IMR-90 (cell line): ENCODE results near the gene TTC38. TPM values are rescaled to one million over a fixed set of nuclear protein-coding genes. Genes with fewer than 3 reads are reported as not detected.

Experiments
- ATAC-seq: fragments of 200-7000 bp; cut with Tn5 transposase; 2 replicates; pipeline ENCODE4 v1.9.1; 2020; ENCODE audit warnings: low read depth, mild to moderate bottlenecking, moderate library complexity
- BruUV-seq: library from RNA; stranded (reverse); fragments of 400-500 nt; replicated peaks from 2 replicates; lab custom pipeline; 2021; lab: Mats Ljungman, UMichigan
- CTCF ChIA-PET: fragments of 300-600 bp; formaldehyde crosslinking; extraction: SDS; loops from one replicate; lab custom pipeline; 2021; ENCODE audit warnings: antibody characterized with exemption; lab: Yijun Ruan, JAX
- POLR2A ChIA-PET: fragments of 300-600 bp; sonication (Branson Sonifier 250); formaldehyde crosslinking; loops from one replicate; lab custom pipeline; 2022; ENCODE audit warnings: antibody characterized with exemption; ENCODE audit not compliant: unreplicated experiment; lab: Charles Lee
- DNase-seq: peaks from one replicate; pipeline ENCODE4 v3.0.0; 2013
- H2AFZ ChIP-seq: replicated peaks from 2 replicates; pipeline ENCODE3; 2013; ENCODE audit warnings: low read length, mild to moderate bottlenecking; ENCODE audit not compliant: poor library complexity
- H2AK5ac ChIP-seq: 2 replicates; pipeline ENCODE4 v1.6.1; 2013; ENCODE audit warnings: low read depth, low read length, inconsistent platforms
- H2AK9ac ChIP-seq: replicated peaks from 2 replicates; pipeline ENCODE3; 2013; ENCODE audit warnings: mild to moderate bottlenecking, low read depth, low read length, moderate library complexity; ENCODE audit not compliant: poor library complexity
- H2BK120ac ChIP-seq: 2 replicates; pipeline ENCODE4 v1.6.1; 2013; ENCODE audit warnings: low read depth, low read length, inconsistent platforms
- H2BK15ac ChIP-seq: 3 replicates; pipeline ENCODE4 v1.6.1; 2013; ENCODE audit warnings: low read depth, low read length, inconsistent platforms
- H2BK20ac ChIP-seq: 2 replicates; pipeline ENCODE4 v1.6.1; 2013; ENCODE audit warnings: low read depth, mild to moderate bottlenecking, inconsistent platforms, low read length, moderate library complexity
- H2BK5ac ChIP-seq: 2 replicates; pipeline ENCODE4 v1.6.1; 2013; ENCODE audit warnings: mild to moderate bottlenecking, low read depth, low read length, inconsistent platforms; ENCODE audit not compliant: poor library complexity, severe bottlenecking
- H3K14ac ChIP-seq: replicated peaks from 2 replicates; pipeline ENCODE4 v1.6.1; 2013; ENCODE audit warnings: low read depth, low read length, inconsistent platforms
- H3K18ac ChIP-seq: 2 replicates; pipeline ENCODE4 v1.6.1; 2013; ENCODE audit warnings: low read depth, low read length, control low read depth
- H3K23ac ChIP-seq: 2 replicates; pipeline ENCODE4 v1.6.1; 2013; ENCODE audit warnings: low read depth, low read length, inconsistent platforms
- H3K27ac ChIP-seq: 2 replicates; pipeline ENCODE4 v1.5.1; 2013; ENCODE audit warnings: mild to moderate bottlenecking, control low read depth, low read length; ENCODE audit not compliant: insufficient read depth
- H3K27me3 ChIP-seq: 2 replicates; pipeline ENCODE4 v1.6.1; 2013; ENCODE audit warnings: low read length; ENCODE audit not compliant: control insufficient read depth, insufficient read depth
- H3K36me3 ChIP-seq: 2 replicates; pipeline ENCODE4 v1.6.1; 2013; ENCODE audit warnings: low read length, mixed read lengths; ENCODE audit not compliant: control insufficient read depth, insufficient read depth
- H3K4ac ChIP-seq: 2 replicates; pipeline ENCODE4 v1.6.1; 2013; ENCODE audit warnings: low read depth, low read length, inconsistent platforms
- H3K4me1 ChIP-seq: 2 replicates; pipeline ENCODE4 v1.6.1; 2013; ENCODE audit warnings: low read length, mixed read lengths; ENCODE audit not compliant: control insufficient read depth, insufficient read depth
- H3K4me2 ChIP-seq: 2 replicates; pipeline ENCODE4 v1.6.1; 2013; ENCODE audit warnings: low read depth, mild to moderate bottlenecking, control low read depth, low read length, moderate library complexity
- H3K4me3 ChIP-seq: 2 replicates; pipeline ENCODE4 v1.5.1; 2013; ENCODE audit warnings: low read depth, mild to moderate bottlenecking, control low read depth, low read length, moderate library complexity; ENCODE audit not compliant: insufficient read depth
- H3K56ac ChIP-seq: 2 replicates; pipeline ENCODE4 v1.6.1; 2013; ENCODE audit warnings: low read length, inconsistent platforms; ENCODE audit not compliant: insufficient read depth; ENCODE audit errors: extremely low read depth
- H3K79me1 ChIP-seq, 2 experiments: 2 replicates each; pipeline ENCODE4 v1.6.1; 2013; ENCODE audit warnings: low read length in 2 of 2, inconsistent platforms in 1 of 2, low read depth in 1 of 2
- H3K9ac ChIP-seq: 2 replicates; pipeline ENCODE4 v1.6.1; 2013; ENCODE audit warnings: low read depth, low read length, control low read depth
- H3K9me1 ChIP-seq: 2 replicates; pipeline ENCODE4 v1.6.1; 2013; ENCODE audit warnings: low read length, inconsistent platforms; ENCODE audit not compliant: insufficient read depth
- H3K9me3 ChIP-seq: 2 replicates; pipeline ENCODE4 v1.6.1; 2013; ENCODE audit warnings: low read length; ENCODE audit not compliant: control insufficient read depth, insufficient read depth
- H4K20me1 ChIP-seq: 2 replicates; pipeline ENCODE4 v1.6.1; 2013; ENCODE audit warnings: low read length, inconsistent platforms; ENCODE audit not compliant: insufficient read depth
- H4K5ac ChIP-seq: 2 replicates; pipeline ENCODE4 v1.6.1; 2013; ENCODE audit warnings: mild to moderate bottlenecking, low read depth, low read length, control low read depth
- H4K8ac ChIP-seq, 2 experiments: 2 replicates each; pipeline ENCODE4 v1.6.1; 2013; ENCODE audit warnings: low read depth in 2 of 2, low read length in 2 of 2, control low read depth in 1 of 2, inconsistent platforms in 1 of 2
- H4K91ac ChIP-seq: 2 replicates; pipeline ENCODE4 v1.6.1; 2013; ENCODE audit warnings: low read depth, low read length, inconsistent platforms; ENCODE audit not compliant: insufficient read depth
- BHLHE40 ChIP-seq: fragments of 150-350 bp; IDR thresholded peaks from 2 replicates; pipeline ENCODE4 v1.6.1; 2016; ENCODE audit warnings: mild to moderate bottlenecking, low read depth, low read length
- CEBPB ChIP-seq: IDR thresholded peaks from 2 replicates; pipeline ENCODE4 v1.6.1; 2012; ENCODE audit warnings: low read depth, low read length, improper control_type of control experiment
- CTCF ChIP-seq: conservative IDR thresholded peaks from 2 replicates; pipeline ENCODE4 v1.5.1; 2012; ENCODE audit warnings: mild to moderate bottlenecking, low read depth, low read length, improper control_type of control experiment
- FOS ChIP-seq: fragments of 150-350 bp; IDR thresholded peaks from 2 replicates; pipeline ENCODE4 v1.6.1; 2016; ENCODE audit warnings: low read depth, low read length
- MAFK ChIP-seq: IDR thresholded peaks from 2 replicates; pipeline ENCODE4 v1.6.1; 2012; ENCODE audit warnings: low read depth, low read length, improper control_type of control experiment
- MAZ ChIP-seq: IDR thresholded peaks from 2 replicates; pipeline ENCODE4 v1.6.1; 2012; ENCODE audit warnings: low read depth, mild to moderate bottlenecking, low read length, improper control_type of control experiment, moderate library complexity, borderline replicate concordance
- NFE2L2 ChIP-seq: fragments of 150-350 bp; IDR thresholded peaks from 2 replicates; pipeline ENCODE4 v1.6.1; 2016; ENCODE audit warnings: low read depth, mild to moderate bottlenecking, low read length
- POLR2A ChIP-seq: IDR thresholded peaks from 2 replicates; pipeline ENCODE4 v1.6.1; 2012; ENCODE audit warnings: mild to moderate bottlenecking, low read depth, low read length
- RAD21 ChIP-seq: IDR thresholded peaks from 2 replicates; pipeline ENCODE4 v1.6.1; 2012; ENCODE audit warnings: low read length, improper control_type of control experiment
- RCOR1 ChIP-seq: IDR thresholded peaks from 2 replicates; pipeline ENCODE4 v1.6.1; 2012; ENCODE audit warnings: mild to moderate bottlenecking, low read length, improper control_type of control experiment; ENCODE audit not compliant: insufficient replicate concordance
- RFX5 ChIP-seq: IDR thresholded peaks from 2 replicates; pipeline ENCODE4 v1.8.0; 2012; ENCODE audit warnings: low read depth, mild to moderate bottlenecking, low read length, moderate library complexity
- SMC3 ChIP-seq: fragments of 150-350 bp; IDR thresholded peaks from 2 replicates; pipeline ENCODE4 v1.6.1; 2016; ENCODE audit warnings: low read depth, mild to moderate bottlenecking, antibody characterized with exemption, low read length, moderate library complexity
- WGBS, 2 experiments: methylation state at CpG; one replicate each; pipeline versions ENCODE4 v1.1.5 to v1.1.7; 2013; ENCODE audit warnings: missing lambda C conversion rate in 2 of 2; ENCODE audit not compliant: insufficient read length in 1 of 2; ENCODE audit errors: extremely low coverage in 2 of 2; 5-methylcytosine and 5-hydroxymethylcytosine counted together
- dilution Hi-C: fragments of 300-500 bp; cut with HindIII; formaldehyde crosslinking; loops from one replicate; pipeline ENCODE4 v1.14.3; 2018; ENCODE audit warnings: low sequenced_read_pairs; ENCODE audit not compliant: unreplicated experiment
- in situ Hi-C: fragments of 300-500 bp; cut with MboI; formaldehyde crosslinking; loops from 3 replicates; pipeline ENCODE4 v1.14.3; 2019; ENCODE audit warnings: low sequenced_read_pairs, inconsistent platforms, mixed read lengths
- intact Hi-C: fragments of 100-400 bp; cut with micrococcal nuclease; formaldehyde crosslinking; loops from 2 replicates; pipeline ENCODE4 v1.10.0; 2022
- polyA plus RNA-seq, 3 experiments: library from polyadenylated mRNA; depleted of rRNA; stranded (reverse); fragments of >200 nt; gene quantifications; 2 replicates each; pipeline ENCODE4 v1.2.3, GENCODE V29; 2012; ENCODE audit warnings: low replicate concordance in 1 of 3
- total RNA-seq: library from RNA; depleted of rRNA; stranded (reverse); fragments of >200 nt; gene quantifications from 2 replicates; pipeline ENCODE4 v1.2.3, GENCODE V29; 2012
- TF ChIP-seq, protein P1 (sequence below): fragments of 150-350 bp; IDR thresholded peaks from 2 replicates; pipeline ENCODE4 v1.6.1; 2017; ENCODE audit warnings: mild to moderate bottlenecking, antibody characterized with exemption, low read length, low read depth

Gene TTC38
- total and polyA plus RNA-seq, 2 of the 4 experiments (the other 2 are of a cell fraction) = 43.6 to 52.3 TPM

DNA sequence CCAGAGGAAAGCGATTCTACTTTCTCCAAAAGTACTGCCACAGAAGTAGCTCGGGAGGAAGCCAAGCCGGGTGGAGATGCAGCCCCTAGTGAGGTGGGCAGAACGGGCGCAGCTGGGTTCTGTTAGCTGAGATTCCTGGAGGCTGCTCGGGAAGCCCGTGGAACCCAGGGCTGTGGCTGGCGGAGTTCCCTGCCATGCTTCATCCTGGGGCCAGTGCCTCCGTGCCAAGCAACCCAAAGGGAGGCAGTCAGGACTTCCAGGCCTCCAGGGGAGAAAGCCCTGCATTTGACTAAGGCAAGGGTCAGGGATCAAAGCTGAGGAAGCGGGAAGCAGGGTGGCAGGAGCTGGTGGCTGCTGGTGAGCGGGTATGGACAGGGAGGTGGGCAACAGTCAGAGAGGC lies 61.0 kb downstream of the TTC38 start:
- Histone ChIP-seq H3K79me1 (peaks cover 5 to 7% of the 10 kb centered on the region in 2 experiments; a peak in 3 of 4 replicates), H3K14ac (no peak overlapping the region), H3K9me3 (no peaks in the 10 kb centered on the region), H3K27ac (no peak overlapping the region), H3K36me3 (peaks cover 26% of the 10 kb centered on the region), H4K5ac (no peak overlapping the region), H2AFZ (no peak overlapping the region), H2BK5ac (no peak overlapping the region), H3K4me3 (no peak overlapping the region), H2BK120ac (no peak overlapping the region), H3K23ac (no peak overlapping the region), H4K20me1 (no peaks in the 10 kb centered on the region), H2BK20ac (no peak overlapping the region), H2BK15ac (no peak overlapping the region), H4K8ac (no peak overlapping the region), H3K4ac (no peak overlapping the region), H3K27me3 (no peaks in the 10 kb centered on the region), H3K18ac (no peak overlapping the region), H3K9me1 (no peaks in the 10 kb centered on the region; the same call in 1 of the 2 replicates), H2AK5ac (no peak overlapping the region), H3K56ac (no peak overlapping the region), H4K91ac (no peak overlapping the region), H3K9ac (no peak overlapping the region), H3K4me2 (no peak overlapping the region), H3K4me1 (no peaks in the 10 kb centered on the region), H2AK9ac (no peak overlapping the region)
- ChIA-PET CTCF (no interaction called here), POLR2A (no interaction called here)
- WGBS, 2 experiments = 100% methylated on average over 3 of the region's 11 CpGs; no CpG with 5 or more reads in 1 of the 2 experiments
- no peak for TF ChIP-seq MAZ
- no peak for TF ChIP-seq CTCF
- TF ChIP-seq FOS = no peak
- TF ChIP-seq SMC3 = no peak
- TF ChIP-seq CEBPB = no peak
- no peak for TF ChIP-seq RCOR1
- TF ChIP-seq RFX5 = no peak
- TF ChIP-seq NFE2L2 = no peak
- TF ChIP-seq MAFK = no peak
- no peak for TF ChIP-seq RAD21
- TF ChIP-seq, protein P1, sequence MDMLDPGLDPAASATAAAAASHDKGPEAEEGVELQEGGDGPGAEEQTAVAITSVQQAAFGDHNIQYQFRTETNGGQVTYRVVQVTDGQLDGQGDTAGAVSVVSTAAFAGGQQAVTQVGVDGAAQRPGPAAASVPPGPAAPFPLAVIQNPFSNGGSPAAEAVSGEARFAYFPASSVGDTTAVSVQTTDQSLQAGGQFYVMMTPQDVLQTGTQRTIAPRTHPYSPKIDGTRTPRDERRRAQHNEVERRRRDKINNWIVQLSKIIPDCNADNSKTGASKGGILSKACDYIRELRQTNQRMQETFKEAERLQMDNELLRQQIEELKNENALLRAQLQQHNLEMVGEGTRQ = no peak
- TF ChIP-seq POLR2A = no peak
- no peak for TF ChIP-seq BHLHE40
- BruUV-seq = no TSS peak
- dilution Hi-C loops (no loop called here), in situ Hi-C loops (no loop called here), intact Hi-C loops (no loop called here)
- DNase-seq (no peak), ATAC-seq (no peak)
